Left lung (tissue), 10 donors: Measurements from ENCODE around the gene NET1. TPM values are rescaled to one million over a fixed set of nuclear protein-coding genes. Genes with fewer than 3 reads are reported as not detected.
"Not testable (repeated sequence)": the region's sequence is repeated elsewhere in the genome, so short reads cannot be mapped to it uniquely, and the experiment has no call there.

ENCODE experiments used
- ATAC-seq: fragments of 200-7000 bp; cut with Tn5 transposase; one replicate; pipeline ENCODE4 v1.9.1; 2020; ENCODE audit warnings: moderate library complexity
- DNase-seq, 4 donors: peaks; one replicate each; pipeline ENCODE4 v3.0.0-alpha.2; 2013 to 2020
- H3K27ac ChIP-seq, 2 donors: fragments of 200-600 bp; sonication (generic) in 1 of 2; one replicate each; pipeline versions ENCODE4 v1.5.0 to v1.8.0; 2020 to 2021
- H3K27me3 ChIP-seq, 2 donors: fragments of 200-600 bp; sonication (generic) in 1 of 2; one replicate each; pipeline versions ENCODE4 v1.5.0 to v1.8.0; 2020 to 2021
- H3K36me3 ChIP-seq, 2 donors: fragments of 200-600 bp; sonication (generic) in 1 of 2; one replicate each; pipeline versions ENCODE4 v1.5.0 to v1.8.0; 2020 to 2021
- H3K4me1 ChIP-seq, 2 donors: fragments of 200-600 bp; one replicate each; pipeline ENCODE4 v1.8.0; 2021
- H3K4me3 ChIP-seq, 2 donors: fragments of 200-600 bp; sonication (generic) in 1 of 2; one replicate each; pipeline versions ENCODE4 v1.5.0 to v1.8.0; 2020 to 2021; ENCODE audit warnings: mild to moderate bottlenecking in 1 of 2
- H3K9me3 ChIP-seq, 2 donors: fragments of 200-600 bp; sonication (generic) in 1 of 2; one replicate each; pipeline versions ENCODE4 v1.5.0 to v1.8.0; 2020 to 2021
- CTCF ChIP-seq, 2 donors: fragments of 200-600 bp; sonication (generic) in 1 of 2; IDR thresholded peaks; one replicate each; pipeline versions ENCODE4 v1.5.0 to v1.8.0; 2021; ENCODE audit warnings: antibody characterized with exemption in 2 of 2
- intact Hi-C, 2 donors: fragments of 100-400 bp; cut with DNase I; formaldehyde crosslinking; loops; one replicate each; pipeline versions ENCODE4 v1.11.2 to v1.14.2; 2022
- polyA plus RNA-seq, 6 donors: library from polyadenylated mRNA; unstranded; fragments of 120-200 nt; gene quantifications; one replicate each; pipeline ENCODE4 v1.2.1, GENCODE V29; 2013; ENCODE audit not compliant: insufficient read length in 6 of 6
- total RNA-seq, 2 donors: library from RNA; stranded (reverse); fragmentation: NEBNext Ultra II Directional; extraction: Animal tissue kit (Norgen Biotek cat#: 25700); gene quantifications; one replicate each; pipeline ENCODE4 v1.2.1, GENCODE V29; 2021
- donor health status: DM: no; HTN: yes; CAD: no.
- donor health status: DM: no; HTN: no; CAD: no.

Gene NET1
- total and polyA plus RNA-seq, 8 donors = 36.3 to 221 (median 154) TPM

DNA sequence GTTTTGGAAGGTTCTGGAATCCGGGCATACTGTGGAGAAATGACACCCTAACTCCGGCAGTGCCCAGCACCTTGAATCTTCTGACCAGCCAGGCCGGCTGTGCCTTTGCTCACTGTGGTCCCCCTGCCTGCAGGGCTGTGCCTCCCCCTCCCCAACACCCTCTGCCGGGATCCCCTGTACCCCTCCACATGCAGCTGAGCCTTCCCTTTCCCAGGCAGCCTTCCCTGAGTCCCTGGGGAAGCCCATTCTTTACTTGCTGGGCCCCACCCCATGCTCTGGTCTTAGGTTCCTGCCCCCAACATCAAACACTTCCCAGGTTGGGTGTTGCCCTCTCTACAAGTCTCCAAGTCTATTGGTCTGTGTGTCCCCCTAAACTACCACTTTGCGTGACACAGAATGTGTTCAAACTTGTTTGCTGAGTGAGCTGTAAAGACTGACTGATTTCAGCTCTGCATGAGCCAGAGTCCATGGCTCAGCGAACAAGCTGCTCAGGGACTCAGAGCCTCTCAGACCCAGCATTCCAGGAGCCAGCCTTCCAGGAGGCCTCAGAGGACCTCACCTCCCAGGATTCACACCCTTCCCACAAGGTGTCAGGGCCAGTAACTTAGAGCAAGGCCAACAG lies 55.4 kb downstream of the NET1 start:
- Histone ChIP-seq H3K4me1 (peaks cover 0 to 6% of the 10 kb centered on the region in 2 donors), H3K27me3 (no peaks in the 10 kb centered on the region), H3K27ac (peak overlapping the region in 1 of 2 donors; percentile 76), H3K9me3 (no peaks in the 10 kb centered on the region), H3K36me3 (no peaks in the 10 kb centered on the region), H3K4me3 (no peak overlapping the region)
- peak; percentile 21 for ATAC-seq
- DNase-seq = peak in 1 of 4 donors; percentile 68
- intact Hi-C loops = no loop called here
- no peak for TF ChIP-seq CTCF (IDR thresholded peaks at IDR 0.05)

GRCh38 chr10:5468262-5469106 lies 56.1 kb downstream of the NET1 start:
- intact Hi-C loops = no loop called here
- no peak overlapping the region for H3K4me3 ChIP-seq
- DNase-seq (no peak), ATAC-seq (no peak)
- H3K36me3 ChIP-seq = no peaks in the 10 kb centered on the region
- no peaks in the 10 kb centered on the region for H3K27me3 ChIP-seq
- no peak overlapping the region for H3K27ac ChIP-seq
- no peaks in the 10 kb centered on the region for H3K9me3 ChIP-seq
- peaks cover 0 to 6% of the 10 kb centered on the region in 2 donors for H3K4me1 ChIP-seq
- no peak for TF ChIP-seq CTCF (IDR thresholded peaks at IDR 0.05)

DNA sequence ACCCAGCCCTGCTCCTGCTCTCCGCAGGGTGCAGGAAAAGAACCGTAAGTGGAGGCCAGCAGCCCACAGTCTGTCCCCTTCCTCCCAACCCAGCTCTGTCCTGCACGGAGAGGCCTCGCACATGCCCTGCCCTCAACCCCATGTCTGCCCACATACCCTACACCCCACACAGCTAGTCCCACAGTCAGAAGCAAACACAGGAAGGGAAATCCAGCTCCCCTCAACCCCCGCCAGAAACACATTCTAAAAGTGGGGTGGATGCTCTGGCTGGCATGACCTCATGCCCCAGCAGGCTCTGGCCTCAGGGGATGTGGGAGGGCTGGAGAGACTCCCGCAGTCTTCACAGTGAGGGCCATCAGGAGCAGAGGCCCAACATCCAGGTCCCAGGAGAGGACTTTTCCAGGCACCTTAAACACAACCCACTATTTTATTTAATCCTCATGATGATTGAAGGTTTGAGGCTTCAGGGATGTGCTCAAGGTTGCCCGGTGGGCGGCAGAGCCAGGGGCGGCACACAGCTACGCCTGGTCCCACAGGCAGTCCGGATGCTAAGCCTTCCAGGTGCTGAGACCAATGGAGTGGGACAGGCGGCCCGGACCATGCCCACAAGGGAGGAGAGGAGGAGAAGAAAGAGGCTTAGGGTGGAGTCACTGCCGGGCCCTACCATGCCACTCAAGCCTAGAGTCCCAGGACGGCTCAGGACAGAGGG lies 57.1 kb downstream of the NET1 start:
- no peak overlapping the region for H3K4me3 ChIP-seq
- H3K27ac ChIP-seq = no peak overlapping the region
- peaks cover 0 to 6% of the 10 kb centered on the region in 2 donors for H3K4me1 ChIP-seq
- no peaks in the 10 kb centered on the region for H3K36me3 ChIP-seq
- intact Hi-C loops = no loop called here
- no peak for TF ChIP-seq CTCF (IDR thresholded peaks at IDR 0.05)
- H3K27me3 ChIP-seq = no peaks in the 10 kb centered on the region
- DNase-seq (no peak), ATAC-seq (no peak)
- no peaks in the 10 kb centered on the region for H3K9me3 ChIP-seq

DNA sequence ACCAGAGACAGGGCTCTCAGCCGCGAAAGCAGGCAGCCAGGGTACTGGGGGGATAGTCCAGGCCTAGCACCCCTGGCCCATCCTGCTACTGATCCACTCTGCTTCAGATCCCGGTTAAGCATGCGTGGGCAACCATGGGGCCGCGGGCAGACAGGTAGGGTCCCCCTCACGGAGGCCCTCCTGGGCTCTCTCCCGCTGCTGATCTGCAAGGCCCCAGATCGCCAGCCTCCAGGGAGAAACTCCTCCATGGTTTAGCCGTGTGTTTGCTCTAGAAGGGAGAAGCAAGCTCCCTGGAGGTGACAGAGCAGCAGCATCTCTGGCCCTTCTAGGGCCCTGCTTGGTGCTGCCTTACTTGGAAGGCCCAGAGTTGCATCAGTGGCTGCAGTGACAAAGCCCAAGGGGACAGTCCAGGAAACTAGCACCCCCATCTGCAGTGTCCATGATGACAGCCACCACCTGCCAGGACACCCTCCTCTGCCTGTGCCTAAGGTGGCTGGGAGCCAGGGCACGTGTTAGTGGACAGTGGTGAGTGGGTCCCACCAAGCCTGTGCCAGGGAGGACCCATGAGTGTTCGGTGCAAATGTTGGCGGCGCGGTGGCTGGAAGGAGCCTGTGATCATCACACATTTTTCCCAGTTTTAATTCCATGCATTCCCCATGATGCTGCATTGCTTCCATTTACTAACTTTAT lies 57.9 kb downstream of the NET1 start:
- DNase-seq = no peak
- Histone ChIP-seq H3K9me3 (no peaks in the 10 kb centered on the region), H3K27me3 (no peaks in the 10 kb centered on the region), H3K36me3 (no peaks in the 10 kb centered on the region), H3K4me1 (peaks cover 0 to 6% of the 10 kb centered on the region in 2 donors), H3K4me3 (no peak overlapping the region), H3K27ac (no peak overlapping the region)
- intact Hi-C loops = no loop called here
- no peak for ATAC-seq
- TF ChIP-seq CTCF (IDR thresholded peaks at IDR 0.05) = no peak

DNA sequence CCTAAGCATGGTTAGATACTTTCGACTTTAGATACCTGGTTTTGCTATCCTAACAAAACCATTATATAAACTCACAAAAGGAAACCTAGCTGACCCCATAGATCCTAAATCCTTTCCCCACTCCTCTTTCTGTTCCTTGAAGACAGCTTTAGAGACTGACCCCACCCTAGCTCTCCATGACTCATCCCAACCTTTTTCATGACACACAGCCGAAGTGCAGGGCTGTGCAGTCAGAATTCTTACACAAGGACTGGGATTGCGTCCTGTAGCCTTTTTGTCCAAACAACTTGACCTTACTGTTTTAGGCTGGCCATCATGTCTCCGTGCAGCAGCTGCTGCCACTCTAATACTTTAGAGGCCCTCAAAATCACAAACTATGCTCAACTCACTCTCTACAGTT lies 62.3 kb downstream of the NET1 start:
- ATAC-seq, intact Hi-C loops, H3K27me3 ChIP-seq, H3K4me1 ChIP-seq, DNase-seq, H3K4me3 ChIP-seq, H3K36me3 ChIP-seq, H3K9me3 ChIP-seq, H3K27ac ChIP-seq: not testable (repeated sequence)

- H3K36me3 ChIP-seq, H3K27ac ChIP-seq, DNase-seq, H3K9me3 ChIP-seq, ATAC-seq, intact Hi-C loops, H3K4me3 ChIP-seq, H3K4me1 ChIP-seq, H3K27me3 ChIP-seq: not testable (repeated sequence)
These were observed 62.7 kb downstream of the NET1 start for GRCh38 chr10:5475088-5475487.

DNA sequence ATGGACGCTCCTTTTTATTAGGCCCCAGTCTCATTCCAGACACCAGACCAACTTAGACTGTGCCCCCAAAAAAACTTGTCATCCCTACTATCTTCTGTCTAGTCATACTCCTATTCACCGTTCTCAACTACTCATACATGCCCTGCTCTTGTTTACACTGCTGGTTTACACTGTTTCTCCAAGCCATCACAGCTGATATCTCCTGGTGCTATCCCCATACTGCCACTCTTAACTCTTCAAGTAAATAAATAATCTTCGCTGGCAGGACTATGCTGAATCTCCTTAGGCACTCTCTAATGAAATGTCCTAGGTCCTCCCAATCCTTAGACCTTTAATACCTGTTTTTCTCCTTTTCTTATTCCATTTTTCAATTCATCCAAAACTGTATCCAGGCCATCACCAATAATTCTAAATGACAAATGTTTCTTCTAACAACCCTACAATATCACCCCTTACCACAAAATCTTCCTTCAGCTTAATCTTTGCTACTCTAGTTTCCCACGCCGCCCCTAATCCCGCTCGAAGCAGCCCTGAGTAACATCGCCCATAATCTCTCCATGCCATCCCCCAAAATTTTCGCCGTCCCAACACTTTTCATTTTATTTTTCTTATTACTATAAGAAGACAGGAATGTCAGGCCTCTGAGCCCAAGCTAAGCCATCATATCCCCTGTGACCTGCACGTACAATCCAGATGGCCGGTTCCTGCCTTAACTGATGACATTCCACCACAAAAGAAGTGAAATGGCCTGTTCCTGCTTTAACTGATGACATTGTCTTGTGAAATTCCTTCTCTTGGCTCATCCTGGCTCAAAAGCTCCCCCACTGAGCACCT lies 63.8 kb downstream of the NET1 start:
- H3K4me1 ChIP-seq, ATAC-seq, DNase-seq, H3K4me3 ChIP-seq, intact Hi-C loops, H3K27me3 ChIP-seq, H3K9me3 ChIP-seq, H3K27ac ChIP-seq, H3K36me3 ChIP-seq: not testable (repeated sequence)
